Smooth muscle cell (in vitro differentiated cells): ENCODE data around the gene IQCM. TPM values are rescaled to one million over a fixed set of nuclear protein-coding genes. Genes with fewer than 3 reads are reported as not detected.
A peak's percentile ranks its signal among the peaks of the same experiment; 100 is the strongest.

Source experiments
- DNase-seq: peaks from one replicate; lab custom pipeline; 2025; ENCODE audit not compliant: unreplicated experiment; lab: John Stamatoyannopoulos, UW
- H2AFZ ChIP-seq: fragments of 200-600 bp; sonication (generic); 2 replicates; pipeline ENCODE4 v1.6.0; 2016; ENCODE audit warnings: antibody characterized with exemption, low read depth, mild to moderate bottlenecking
- H3F3A ChIP-seq: fragments of 200-600 bp; sonication (generic); 2 replicates; pipeline ENCODE4 v1.6.0; 2017; ENCODE audit warnings: antibody characterized with exemption, low read depth
- H3K27ac ChIP-seq: fragments of 200-600 bp; sonication (generic); 2 replicates; pipeline ENCODE4 v1.5.1; 2016; ENCODE audit warnings: low read depth, mild to moderate bottlenecking
- H3K27me3 ChIP-seq: fragments of 200-600 bp; sonication (generic); 2 replicates; pipeline ENCODE4 v1.6.1; 2016; ENCODE audit warnings: low read depth, mild to moderate bottlenecking
- H3K36me3 ChIP-seq: fragments of 200-600 bp; sonication (generic); 2 replicates; pipeline ENCODE4 v1.5.1; 2016; ENCODE audit warnings: low read depth
- H3K4me1 ChIP-seq: fragments of 200-600 bp; sonication (generic); 2 replicates; pipeline ENCODE4 v1.5.1; 2016; ENCODE audit warnings: low read depth
- H3K4me2 ChIP-seq: fragments of 200-600 bp; sonication (generic); 2 replicates; pipeline ENCODE4 v1.6.0; 2016; ENCODE audit warnings: mild to moderate bottlenecking
- H3K4me3 ChIP-seq: fragments of 200-600 bp; sonication (generic); 2 replicates; pipeline ENCODE4 v1.5.1; 2016; ENCODE audit warnings: mild to moderate bottlenecking
- H3K79me2 ChIP-seq: fragments of 200-600 bp; sonication (generic); 2 replicates; pipeline ENCODE4 v1.6.0; 2016; ENCODE audit warnings: low read depth, mild to moderate bottlenecking
- H3K9ac ChIP-seq: fragments of 200-600 bp; sonication (generic); 2 replicates; pipeline ENCODE4 v1.6.0; 2016; ENCODE audit warnings: low read depth
- H3K9me3 ChIP-seq: fragments of 200-600 bp; sonication (generic); replicated peaks from 2 replicates; pipeline ENCODE4 v1.5.1; 2016; ENCODE audit warnings: low read depth
- H4K20me1 ChIP-seq: fragments of 200-600 bp; sonication (generic); 2 replicates; pipeline ENCODE4 v1.6.0; 2016; ENCODE audit warnings: low read depth
- CTCF ChIP-seq: fragments of 200-600 bp; sonication (generic); IDR thresholded peaks from 2 replicates; pipeline ENCODE4 v1.5.1; 2017; ENCODE audit warnings: borderline replicate concordance, mild to moderate bottlenecking, antibody characterized with exemption; ENCODE audit not compliant: insufficient read depth, poor library complexity, severe bottlenecking
- WGBS: methylation state at CpG from one replicate; pipeline ENCODE4 v1.1.7; 2016; ENCODE audit warnings: low lambda C conversion rate; 5-methylcytosine and 5-hydroxymethylcytosine counted together
- polyA plus RNA-seq: library from polyadenylated mRNA; unstranded; fragments of >200 nt; fragmentation: Nextera tagmentation; extraction: Ambion mirVana; gene quantifications from 2 replicates; pipeline ENCODE4 v1.2.1, GENCODE V29; 2016
- total RNA-seq: library from RNA; depleted of rRNA; stranded (reverse); fragments of >200 nt; gene quantifications from 2 replicates; pipeline ENCODE4 v1.2.3, GENCODE V29; 2014

The IQCM gene
- total and polyA plus RNA-seq, 2 experiments from 2014 or later, result not detected

- Histone ChIP-seq H3K79me2 (no peaks in the 10 kb centered on the region), H3K4me3 (no peak overlapping the region), H4K20me1 (no peaks in the 10 kb centered on the region), H3K9me3 (no peaks in the 10 kb centered on the region), H3K27me3 (no peaks in the 10 kb centered on the region), H3F3A (no peaks in the 10 kb centered on the region), H3K4me1 (no peaks in the 10 kb centered on the region), H3K27ac (no peak overlapping the region), H3K36me3 (no peaks in the 10 kb centered on the region), H3K9ac (no peak overlapping the region), H3K4me2 (no peak overlapping the region), H2AFZ (no peak overlapping the region)
- TF ChIP-seq CTCF, result no peak
- no peak for DNase-seq
- WGBS, result 94% methylated on average over 2 of the region's 2 CpGs
Observed at GRCh38 chr4:149768477-149768876, 47.2 kb downstream of the IQCM start.

- Histone ChIP-seq H3K9ac (no peak overlapping the region), H3K79me2 (no peaks in the 10 kb centered on the region), H3K4me2 (no peak overlapping the region), H3K4me3 (no peak overlapping the region), H3F3A (no peaks in the 10 kb centered on the region), H4K20me1 (no peaks in the 10 kb centered on the region), H3K4me1 (no peaks in the 10 kb centered on the region), H2AFZ (no peak overlapping the region), H3K9me3 (no peaks in the 10 kb centered on the region), H3K27me3 (no peaks in the 10 kb centered on the region), H3K36me3 (no peaks in the 10 kb centered on the region), H3K27ac (peak overlapping the region; percentile 25)
- TF ChIP-seq CTCF, result no peak
- 95% methylated on average over 1 of the region's 1 CpG for WGBS
- no peak for DNase-seq
Observed at GRCh38 chr4:149766135-149766534, 49.5 kb downstream of the IQCM start.

GRCh38 chr4:149765630-149766029, 50.0 kb downstream of the IQCM start:
- Histone ChIP-seq H3F3A (no peaks in the 10 kb centered on the region), H3K4me3 (no peak overlapping the region), H2AFZ (no peak overlapping the region), H3K4me2 (no peak overlapping the region), H3K27ac (peak overlapping the region; percentile 25), H3K36me3 (no peaks in the 10 kb centered on the region), H4K20me1 (no peaks in the 10 kb centered on the region), H3K27me3 (no peaks in the 10 kb centered on the region), H3K9ac (no peak overlapping the region), H3K79me2 (no peaks in the 10 kb centered on the region), H3K4me1 (no peaks in the 10 kb centered on the region), H3K9me3 (no peaks in the 10 kb centered on the region)
- WGBS, result 41% methylated on average over 3 of the region's 3 CpGs
- no peak for DNase-seq
- TF ChIP-seq CTCF, result no peak

GRCh38 chr4:149755969-149756368, 59.7 kb downstream of the IQCM start:
- no peak for DNase-seq
- no peaks in the 10 kb centered on the region for H3K4me1 ChIP-seq
- no peaks in the 10 kb centered on the region for H3K79me2 ChIP-seq
- no peaks in the 10 kb centered on the region for H3F3A ChIP-seq
- H3K36me3 ChIP-seq, result no peaks in the 10 kb centered on the region
- H2AFZ ChIP-seq, result no peak overlapping the region
- no peaks in the 10 kb centered on the region for H3K9me3 ChIP-seq
- no peak overlapping the region for H3K4me3 ChIP-seq
- no peak for TF ChIP-seq CTCF
- no peaks in the 10 kb centered on the region for H3K27me3 ChIP-seq
- H3K4me2 ChIP-seq, result no peak overlapping the region
- no peak overlapping the region for H3K27ac ChIP-seq
- no peaks in the 10 kb centered on the region for H4K20me1 ChIP-seq
- no peak overlapping the region for H3K9ac ChIP-seq
- 95% methylated on average over 2 of the region's 2 CpGs for WGBS
